ENCODE measurements around the gene NABP1.

GRCh38 chr2:191682126-191682525 is 4.2 kb downstream of the NABP1 start:
- TF ChIP-seq, protein P1, sequence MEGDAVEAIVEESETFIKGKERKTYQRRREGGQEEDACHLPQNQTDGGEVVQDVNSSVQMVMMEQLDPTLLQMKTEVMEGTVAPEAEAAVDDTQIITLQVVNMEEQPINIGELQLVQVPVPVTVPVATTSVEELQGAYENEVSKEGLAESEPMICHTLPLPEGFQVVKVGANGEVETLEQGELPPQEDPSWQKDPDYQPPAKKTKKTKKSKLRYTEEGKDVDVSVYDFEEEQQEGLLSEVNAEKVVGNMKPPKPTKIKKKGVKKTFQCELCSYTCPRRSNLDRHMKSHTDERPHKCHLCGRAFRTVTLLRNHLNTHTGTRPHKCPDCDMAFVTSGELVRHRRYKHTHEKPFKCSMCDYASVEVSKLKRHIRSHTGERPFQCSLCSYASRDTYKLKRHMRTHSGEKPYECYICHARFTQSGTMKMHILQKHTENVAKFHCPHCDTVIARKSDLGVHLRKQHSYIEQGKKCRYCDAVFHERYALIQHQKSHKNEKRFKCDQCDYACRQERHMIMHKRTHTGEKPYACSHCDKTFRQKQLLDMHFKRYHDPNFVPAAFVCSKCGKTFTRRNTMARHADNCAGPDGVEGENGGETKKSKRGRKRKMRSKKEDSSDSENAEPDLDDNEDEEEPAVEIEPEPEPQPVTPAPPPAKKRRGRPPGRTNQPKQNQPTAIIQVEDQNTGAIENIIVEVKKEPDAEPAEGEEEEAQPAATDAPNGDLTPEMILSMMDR (IDR thresholded peaks at IDR 0.05; ENCODE audit: poor library complexity): no peak
- TF ChIP-seq EZH2 (IDR thresholded peaks at IDR 0.05; ENCODE audit: borderline replicate concordance) (no peak), EZH2phosphoT487 (IDR thresholded peaks at IDR 0.05; ENCODE audit: low read depth, severe bottlenecking, unreplicated experiment) (no peak)
